Activated CD4-positive, alpha-beta T cell treated with anti-CD3 and anti-CD28 coated beads, Interleukin-2, amount 50 U/mL, for 1 hour (primary cell): Measurements from ENCODE around the gene GPC4.

ENCODE experiments used
- DNase-seq: peaks from one replicate; pipeline ENCODE4 v3.0.0-alpha.2; 2020

Gene GPC4

DNA sequence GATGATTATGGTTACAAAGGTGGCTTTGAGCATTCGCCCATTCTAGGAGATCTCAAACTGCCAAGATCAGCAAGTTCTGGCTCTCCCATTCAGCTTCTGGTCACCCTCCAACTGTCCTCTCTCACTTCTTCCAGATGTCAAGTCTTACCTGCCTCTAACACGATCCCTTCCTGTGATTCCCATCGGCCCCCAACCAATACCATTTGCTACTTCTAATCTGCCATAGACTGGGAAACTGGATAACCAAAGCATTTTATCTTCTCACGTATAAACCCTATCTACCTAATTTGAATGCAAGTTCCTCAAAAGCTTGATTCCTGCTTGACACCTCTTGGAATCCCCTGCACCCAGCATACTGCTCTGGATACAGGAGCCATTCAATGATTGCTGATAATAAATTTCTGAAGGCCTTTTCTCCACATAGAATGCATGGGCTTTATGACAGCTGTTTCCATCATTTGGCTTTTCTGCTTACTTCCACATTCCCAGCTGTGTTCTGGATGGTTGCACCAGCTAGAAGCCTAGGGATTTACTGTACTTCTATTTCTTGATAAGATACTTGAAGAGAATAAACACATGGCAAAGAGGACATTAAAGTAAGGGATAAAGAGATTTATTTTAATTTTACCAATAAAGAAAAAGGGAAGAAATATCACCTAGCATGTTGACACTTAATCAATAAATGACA lies 9.6 kb downstream of the GPC4 start:
- DNase-seq: no peak

DNA sequence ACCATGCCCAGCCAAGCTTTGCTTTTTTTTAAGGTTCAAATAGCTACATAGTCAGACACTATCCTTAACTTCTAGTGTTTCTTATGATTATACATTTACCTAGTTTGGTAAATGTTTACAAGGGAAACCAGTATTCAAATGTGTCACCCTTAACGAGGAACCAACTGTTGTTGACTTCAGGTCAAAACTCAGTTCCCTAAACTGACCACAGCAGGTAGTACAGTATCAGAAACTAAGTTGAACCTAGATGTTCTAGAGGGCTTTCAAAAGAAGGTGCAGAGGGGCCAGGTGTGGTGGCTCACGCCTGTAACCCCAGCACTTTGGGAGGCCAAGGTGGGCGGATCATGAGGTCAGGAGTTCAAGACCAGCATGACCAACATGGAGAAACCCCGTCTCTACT lies 11.3 kb downstream of the GPC4 start:
- no peak for DNase-seq

DNA sequence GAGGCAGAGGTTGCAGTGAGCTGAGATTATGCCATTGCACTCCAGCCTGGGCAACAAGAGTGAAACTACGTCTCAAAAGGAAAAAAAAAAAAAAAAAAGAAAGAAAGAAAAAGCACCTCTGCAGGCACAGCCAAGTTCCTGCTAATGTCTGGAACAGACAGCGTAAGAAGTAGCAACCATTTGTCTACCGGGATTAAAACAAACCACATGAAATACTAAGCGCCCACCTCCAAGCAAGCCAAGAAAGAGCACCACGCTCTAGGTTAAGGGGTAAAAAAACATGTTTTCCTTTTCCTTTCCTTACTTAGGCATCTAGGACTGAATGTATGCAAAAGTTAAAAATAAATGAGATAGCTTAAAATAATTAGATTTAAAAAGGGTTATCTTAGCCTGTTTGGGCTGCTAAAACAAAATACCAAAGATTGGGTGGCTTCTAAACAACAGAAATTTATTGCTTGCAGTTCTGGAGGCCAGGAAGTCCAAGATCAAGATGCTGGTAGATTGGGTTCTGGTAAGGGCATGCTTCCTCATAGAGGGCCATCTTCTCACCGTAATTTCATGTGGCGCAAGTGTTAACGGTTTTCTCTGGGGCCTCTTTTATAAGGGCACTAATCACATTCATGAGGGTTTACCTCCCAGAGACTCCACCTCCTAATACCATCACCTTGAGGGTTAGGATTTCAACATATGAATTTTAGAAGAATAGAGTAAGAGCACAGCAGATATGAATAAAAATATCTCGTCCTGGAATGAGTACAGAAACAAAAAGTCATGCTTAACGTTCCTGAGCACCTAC lies 12.3 kb downstream of the GPC4 start:
- DNase-seq: no peak

DNA sequence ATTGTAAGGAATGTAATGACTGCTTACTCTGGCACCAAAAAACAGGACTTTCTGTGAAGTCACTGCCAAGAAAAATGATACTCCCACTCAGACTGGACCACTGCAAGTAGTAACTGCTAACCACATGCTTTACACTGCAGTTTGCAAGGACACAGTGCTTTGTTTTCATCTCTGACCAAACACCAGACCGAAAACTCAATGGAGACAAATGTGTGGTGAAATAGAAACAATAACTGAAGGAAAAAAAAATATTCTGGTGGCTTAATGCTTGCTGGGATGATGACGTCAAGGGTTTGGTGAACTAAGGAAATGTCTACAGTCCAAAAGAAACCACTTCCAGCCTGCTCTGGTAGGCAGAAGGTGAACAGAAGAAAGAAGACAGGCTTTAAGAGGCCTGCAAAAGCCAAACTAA lies 13.2 kb downstream of the GPC4 start:
- DNase-seq: no peak

DNA sequence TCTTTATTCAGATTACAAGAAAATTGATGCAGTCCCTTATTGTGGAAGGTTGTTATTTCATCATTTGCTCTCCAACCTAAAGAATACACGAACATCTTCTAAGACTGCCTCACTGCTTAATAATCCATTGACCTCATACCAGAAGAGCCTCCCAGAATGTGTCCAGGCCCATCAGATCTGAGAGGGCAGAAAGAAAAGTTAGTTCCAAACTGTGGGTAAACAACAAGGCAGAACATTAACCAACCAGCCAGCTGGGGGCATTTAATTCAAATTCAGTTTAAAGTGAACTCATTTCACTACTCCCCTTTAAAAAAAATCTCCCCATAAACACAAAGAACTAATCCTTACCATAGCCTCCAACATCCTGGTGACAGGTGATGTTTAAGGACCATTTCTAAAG lies 13.8 kb downstream of the GPC4 start:
- no peak for DNase-seq

DNA sequence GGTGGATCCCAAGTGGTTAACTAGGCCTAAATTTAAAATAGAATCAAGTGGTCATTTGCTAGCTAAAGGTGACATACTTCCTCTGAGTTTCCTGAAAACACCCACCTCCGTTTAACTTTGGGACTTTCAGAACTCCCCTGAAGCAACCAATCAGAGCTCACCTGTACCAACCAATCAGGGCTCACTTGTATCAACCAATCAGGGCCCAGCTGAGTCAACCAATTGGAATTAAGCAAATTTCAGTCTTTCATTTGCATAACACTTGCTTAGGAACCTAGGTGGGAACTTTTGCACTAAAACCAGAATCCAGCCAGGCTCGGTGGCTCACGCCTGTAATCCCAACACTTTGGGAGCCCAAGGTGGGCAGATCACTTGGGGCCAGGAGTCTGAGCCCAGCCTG lies 15.9 kb downstream of the GPC4 start:
- DNase-seq: no peak

DNA sequence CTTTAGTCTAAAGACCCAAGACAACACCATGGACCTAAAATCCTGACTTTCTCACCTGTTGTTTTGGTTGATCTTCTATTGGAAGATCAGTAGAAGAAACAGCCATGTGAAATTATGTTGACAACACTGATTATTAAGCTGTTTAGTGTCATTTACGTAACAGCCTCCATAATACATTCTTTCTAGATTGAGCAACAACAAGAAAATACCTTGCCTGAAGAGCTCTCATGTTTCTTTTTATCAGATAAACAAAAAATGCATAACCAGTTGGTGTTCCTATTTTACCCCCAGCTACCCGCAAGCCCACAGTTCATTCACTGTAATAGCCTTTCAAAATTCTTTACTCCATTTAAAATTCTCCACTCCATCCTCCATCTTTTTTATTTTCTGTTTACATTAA lies 20.5 kb downstream of the GPC4 start:
- DNase-seq: no peak

DNA sequence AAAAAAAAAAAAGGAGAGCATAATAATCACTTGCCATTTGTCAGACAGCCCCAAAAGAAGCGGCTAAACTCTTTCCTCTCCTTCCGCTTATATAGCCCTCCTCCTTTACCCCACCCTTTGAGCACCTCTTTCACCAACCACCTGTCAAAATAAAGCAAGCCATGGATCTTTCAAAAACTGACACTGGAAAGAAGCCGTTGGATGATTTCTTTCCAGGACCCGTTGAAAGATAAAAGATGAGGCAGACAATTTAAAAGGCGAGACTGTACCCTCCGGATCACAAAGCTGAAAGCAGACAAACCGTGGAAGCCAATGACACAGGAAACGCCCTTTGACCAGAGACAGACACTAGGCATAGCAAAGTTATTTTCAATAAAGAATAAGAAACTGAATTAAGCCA lies 22.6 kb downstream of the GPC4 start:
- no peak for DNase-seq

DNA sequence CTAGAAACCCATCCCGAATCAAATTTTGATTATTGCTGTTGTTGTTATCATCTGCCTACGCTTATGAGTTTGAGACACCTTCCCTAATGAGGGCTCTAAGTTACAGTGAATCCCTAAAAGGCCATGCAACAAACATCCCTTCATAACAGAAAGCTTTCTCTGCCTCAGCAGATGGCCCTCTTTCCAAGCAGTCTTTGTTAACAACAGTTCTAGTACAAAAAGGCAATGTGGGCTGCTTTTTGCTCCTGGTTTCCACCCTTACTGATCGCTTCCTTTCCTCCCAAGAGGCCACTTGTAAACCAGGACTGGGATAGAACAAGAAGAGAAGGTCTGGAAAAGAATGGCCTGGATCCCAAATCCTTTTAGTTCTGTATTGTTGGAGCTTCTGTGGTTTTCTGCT lies 24.2 kb downstream of the GPC4 start:
- DNase-seq: no peak

DNA sequence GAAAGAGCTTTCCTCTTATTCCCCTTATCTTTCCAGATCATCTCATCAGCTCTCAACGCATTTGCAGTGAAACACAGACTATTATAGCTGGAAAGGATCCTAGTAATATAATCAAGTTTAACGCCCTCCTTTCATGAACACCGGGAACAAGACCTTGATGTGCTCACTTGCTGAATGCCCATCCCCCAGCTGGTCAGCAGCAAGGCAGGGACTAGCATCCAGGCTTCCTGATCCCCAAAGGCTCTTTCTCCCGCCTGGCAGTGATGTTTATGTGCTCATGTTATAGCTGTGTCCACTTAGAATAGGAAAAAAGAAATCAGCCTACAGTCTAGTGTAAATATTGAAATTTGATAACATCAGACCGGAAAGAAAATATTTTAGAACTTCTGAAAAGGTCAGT lies 24.6 kb downstream of the GPC4 start:
- DNase-seq: no peak

DNA sequence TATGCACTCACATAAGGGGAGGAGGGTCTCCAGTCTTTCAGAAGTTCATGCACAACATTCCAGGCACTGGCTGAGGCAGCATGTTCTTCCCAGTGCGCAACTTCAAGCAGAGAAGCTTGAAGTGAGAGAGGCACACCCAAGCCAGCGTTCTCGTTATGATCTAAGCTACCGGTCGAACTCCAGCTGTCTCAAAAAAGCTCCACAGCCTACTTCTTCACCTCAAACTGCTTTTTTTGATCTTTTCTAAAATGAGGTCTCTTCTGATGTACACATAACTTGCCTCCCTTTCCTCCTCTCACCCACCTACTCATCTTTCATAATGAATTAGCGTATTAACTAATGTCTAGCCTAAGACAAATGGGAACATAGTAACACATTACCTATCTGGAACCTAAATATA lies 25.3 kb downstream of the GPC4 start:
- no peak for DNase-seq

DNA sequence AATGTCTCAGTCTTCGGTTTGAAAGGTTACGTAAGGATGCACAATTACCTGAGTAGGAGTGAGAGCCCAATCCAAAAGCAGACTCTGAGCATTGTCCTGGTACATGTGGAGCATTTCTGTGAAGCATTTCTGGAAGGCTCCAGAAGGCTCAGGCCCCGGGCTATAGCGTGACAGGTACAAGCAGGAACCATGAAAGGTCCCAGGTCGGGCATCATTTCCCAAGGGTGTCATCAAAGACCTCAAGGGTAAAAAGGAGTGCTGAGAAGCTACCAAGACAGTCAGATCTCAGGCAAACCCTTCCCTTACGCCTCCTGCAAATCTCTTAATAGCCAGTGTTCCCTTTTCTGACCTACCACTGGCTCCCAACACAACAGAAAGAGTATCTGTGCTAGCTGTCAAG lies 30.8 kb downstream of the GPC4 start:
- DNase-seq: no peak

DNA sequence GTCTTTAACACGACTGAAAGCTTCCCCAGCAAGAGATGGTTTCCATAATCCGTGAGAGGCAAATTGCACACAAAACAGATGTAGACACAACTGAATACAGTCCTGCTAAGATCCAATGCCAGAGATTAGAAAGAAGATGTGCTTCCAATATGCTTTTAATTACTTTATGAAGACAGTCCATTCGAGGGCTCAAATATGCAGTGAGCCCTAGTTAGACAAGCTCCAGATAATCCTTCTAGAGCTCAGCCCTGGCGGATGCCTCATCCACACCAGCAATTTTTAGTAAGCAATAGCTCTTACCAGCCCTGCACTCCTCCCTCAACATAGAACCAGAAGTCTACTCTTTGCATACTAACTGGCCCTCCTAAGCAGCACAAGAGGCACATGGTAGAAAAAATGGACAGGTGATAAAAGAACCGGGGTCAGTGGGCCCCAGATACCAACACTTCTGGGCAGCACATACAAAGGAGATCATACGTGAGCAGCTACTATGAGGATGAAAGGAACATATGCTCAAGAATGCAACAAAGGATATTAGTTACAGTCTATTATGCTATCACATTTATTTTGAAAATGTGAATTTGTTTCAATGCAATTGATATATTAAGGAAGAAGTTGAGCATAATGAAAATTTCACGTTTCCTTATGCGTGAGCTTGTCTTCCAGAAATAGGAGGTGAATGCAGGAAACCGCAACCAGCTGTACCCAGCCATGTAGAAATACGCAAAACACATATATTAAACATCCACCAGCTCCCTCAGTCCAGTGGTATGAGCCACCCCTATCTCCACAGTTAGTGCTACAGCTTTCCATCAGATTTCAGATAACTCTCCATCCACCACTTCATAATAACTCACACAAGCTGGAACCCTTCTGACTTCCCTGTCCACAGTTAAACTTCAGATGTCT lies 34.3 kb downstream of the GPC4 start:
- no peak for DNase-seq

DNA sequence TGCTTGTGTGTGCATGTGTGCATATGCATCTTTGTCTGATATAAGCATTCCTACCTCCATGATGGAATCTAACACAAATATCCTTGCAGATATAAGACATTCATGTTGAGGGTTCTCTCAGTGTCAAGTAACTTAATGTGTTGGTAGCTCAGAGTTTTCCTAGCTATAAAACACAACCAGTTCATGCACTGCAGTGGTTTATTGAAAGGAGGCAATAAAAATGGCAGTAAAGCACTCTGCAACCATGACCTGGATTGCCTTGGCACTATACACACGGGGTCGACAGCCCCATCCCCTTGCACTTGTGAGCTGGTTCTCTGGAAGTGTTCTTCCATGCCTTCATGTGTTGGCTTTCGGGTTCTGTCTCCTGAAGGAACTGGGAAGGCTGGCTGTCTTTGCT lies 38.9 kb downstream of the GPC4 start:
- DNase-seq: no peak

DNA sequence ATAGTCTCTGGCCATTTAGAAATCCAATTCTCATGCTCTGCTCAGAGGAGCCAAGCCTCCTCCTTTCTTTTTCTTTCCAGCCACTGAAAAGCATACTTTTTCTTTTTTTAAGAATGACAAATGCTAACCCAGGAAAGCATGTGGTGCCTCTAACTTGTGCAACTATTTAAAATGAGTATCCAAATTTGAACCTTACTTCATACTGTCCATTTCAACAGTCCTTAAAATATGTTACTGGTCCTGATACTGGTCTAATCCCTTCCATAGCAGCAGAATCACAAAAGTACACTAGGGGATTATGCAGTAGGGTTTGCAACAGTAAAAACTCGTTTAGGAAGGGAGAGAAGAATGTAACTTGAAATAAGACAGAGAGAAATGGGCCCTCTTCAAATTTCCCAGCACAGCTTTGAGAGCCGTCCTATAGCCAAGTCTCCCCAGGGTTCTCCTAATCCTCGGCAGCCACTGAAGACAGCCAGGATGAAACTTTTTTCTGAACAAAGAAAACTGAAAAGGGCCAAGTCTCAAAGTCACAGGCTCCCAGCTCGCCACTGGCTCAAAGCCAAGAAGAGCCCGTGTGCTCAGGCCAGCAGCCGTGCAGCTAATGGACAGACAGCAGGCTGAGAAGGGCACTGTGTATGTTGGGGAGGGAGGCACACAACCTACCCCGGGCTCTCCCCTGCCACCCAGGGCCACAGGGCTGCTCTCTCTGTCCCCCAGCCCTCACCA lies 39.5 kb downstream of the GPC4 start:
- DNase-seq: no peak

DNA sequence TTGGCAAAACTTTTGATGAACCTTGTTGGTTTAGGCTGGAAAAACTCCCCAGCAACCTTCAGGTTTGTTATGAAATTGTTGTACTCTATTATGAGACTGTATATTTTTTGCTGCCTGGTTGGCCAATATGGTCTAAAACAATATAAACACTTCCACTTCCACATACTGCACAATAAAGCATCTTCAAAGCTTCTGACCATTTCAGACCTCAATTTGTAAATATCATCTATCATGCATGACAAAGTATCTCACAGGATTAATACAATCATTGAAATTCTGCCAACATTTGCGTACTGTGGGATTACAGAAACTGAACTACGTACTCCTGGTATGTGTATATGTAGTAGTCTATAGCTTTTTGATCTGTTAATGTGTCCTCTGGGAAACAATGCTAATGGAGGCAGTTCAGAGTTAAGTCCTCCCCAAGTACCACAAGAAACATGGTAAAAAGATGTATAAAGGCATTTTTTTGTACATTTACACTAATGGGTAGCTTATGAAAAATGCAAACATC lies 40.4 kb downstream of the GPC4 start:
- DNase-seq: no peak

DNA sequence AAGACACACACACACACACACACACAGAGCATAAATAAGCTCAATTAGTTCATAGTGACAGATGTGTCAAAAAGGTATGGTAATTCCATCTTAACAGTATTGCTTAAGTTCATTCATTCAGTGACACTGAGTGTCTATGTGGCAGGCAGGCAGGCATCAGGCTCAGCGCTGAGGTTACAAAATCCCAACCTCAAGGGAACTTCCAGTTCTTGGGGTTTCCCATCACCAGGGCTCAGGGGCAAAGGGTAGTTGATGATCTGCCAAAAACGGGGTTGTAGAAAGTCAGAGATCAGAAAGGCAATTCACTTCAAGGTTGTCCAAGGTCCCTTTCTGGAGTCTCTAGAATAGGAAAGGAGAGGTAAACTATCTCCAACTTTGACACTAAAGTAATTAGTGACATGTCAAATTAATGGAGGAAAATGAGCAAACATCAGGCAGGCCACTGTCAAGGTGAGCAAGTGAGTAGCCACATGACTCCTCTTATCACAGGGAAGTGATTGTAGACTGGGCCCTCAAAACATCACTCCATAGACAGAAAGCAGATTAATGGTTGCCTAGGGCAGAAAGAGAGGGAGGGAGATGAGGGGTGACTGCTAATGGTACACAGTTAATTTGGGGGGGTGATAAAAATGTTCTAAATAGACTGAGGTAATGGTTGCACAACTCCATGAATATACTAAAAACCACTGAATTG lies 41.8 kb downstream of the GPC4 start:
- no peak for DNase-seq

DNA sequence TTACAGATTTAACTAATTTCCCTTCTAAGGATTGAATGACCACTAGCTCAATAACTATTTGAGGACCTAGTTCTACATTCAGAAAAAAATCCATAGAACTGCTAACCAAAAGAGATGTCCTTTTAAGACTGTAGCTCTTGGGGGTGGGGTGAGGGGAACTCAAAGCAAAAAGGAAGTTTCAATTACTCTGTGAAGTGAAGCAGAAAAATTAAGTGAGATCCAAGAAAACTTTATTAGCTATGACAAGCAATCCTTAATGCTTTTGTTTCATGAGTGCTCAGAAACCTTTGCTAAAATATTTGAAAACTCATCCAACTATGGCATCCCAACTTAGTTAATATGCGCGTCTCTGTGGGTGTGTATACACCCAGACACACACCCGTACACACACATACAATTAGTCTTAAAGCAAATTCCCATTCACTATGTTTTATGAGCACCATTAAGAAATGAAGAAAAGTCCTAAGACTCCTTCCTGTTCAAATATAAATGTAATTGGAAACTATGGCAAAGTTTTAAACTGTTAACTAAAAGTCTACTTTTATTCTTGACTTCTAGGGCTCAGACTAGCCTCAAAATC lies 44.5 kb downstream of the GPC4 start:
- DNase-seq: no peak

DNA sequence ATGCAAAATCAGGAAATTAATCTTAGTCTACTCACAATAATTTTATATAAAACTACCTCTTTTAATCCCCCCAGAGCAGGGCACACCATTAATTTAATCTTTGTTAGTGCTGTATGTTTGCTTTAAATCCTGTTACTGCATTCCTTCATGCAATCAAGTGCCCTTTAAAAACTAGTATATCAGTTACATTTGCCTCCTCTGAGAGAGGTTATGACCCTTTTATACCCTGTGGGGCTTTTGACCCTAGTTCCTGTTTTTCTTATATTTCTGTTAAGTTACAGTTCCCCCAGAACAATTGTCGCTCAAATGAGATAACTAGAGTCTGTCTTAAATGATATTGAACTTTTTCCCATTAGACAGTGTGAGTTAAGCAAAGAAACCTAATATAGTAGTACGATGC lies 46.2 kb downstream of the GPC4 start:
- DNase-seq: no peak

DNA sequence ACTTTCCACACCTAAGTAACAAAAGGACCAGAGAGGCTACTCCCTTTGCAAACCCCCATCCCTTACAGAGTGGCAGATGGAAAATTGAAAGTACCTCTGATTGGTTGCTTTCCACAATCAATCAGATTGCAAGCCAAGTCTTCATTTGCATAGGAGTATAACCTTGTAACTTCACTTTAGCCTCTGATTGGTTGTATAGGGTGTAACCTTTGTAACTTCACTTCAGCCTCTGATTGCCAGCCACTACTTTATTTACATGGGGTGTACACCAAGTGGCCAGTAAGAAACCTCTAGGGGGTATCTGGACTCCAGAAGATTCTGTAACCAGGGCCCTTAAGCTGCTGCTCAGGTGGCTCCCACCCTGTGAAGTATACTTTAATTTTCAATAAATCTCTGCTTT lies 48.6 kb downstream of the GPC4 start:
- DNase-seq: no peak

DNA sequence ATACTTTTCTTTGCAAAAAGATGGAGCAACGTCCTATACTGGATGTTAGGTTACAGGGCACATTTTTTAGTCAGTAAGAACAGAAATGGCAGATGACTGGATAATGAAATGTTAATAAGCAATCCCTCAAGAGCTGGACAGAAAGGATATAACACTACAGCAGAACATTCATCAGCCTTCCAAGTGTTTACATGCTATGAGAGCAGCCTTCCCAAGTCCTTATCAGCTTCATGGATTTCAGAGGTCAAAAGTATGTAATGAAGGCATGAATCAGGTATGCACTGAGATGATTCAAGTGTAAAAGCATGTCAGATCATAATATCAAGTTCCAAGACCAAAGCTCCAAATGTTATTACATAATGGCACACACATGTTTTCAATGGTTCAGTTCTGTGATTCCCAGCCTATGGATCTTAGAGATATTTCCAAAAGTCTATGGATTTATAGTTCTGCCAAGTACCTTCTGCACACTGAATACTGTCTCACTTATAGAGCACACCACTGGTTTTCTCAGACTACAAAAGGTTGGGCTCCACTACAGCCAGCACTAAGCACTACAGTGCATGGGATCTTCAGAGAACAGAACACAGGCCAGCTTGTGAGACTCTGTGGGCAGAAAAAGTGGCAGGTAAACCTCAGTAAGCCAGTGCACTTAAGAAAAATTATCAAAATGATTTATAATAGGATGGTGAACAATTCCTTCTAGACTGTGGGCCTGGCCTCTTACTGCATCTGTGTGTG lies 49.2 kb downstream of the GPC4 start:
- no peak for DNase-seq
